Gastrocnemius medialis (tissue), 4 donors: ENCODE measurements around the gene PFKP. TPM values are rescaled to one million over a fixed set of nuclear protein-coding genes. Genes with fewer than 3 reads are reported as not detected.

Experiments used
- ATAC-seq, 2 donors: fragments of 150-250 bp; one replicate each; pipeline ENCODE4 v1.9.1; 2016
- DNase-seq, 2 donors: peaks; one replicate each; pipeline ENCODE4 v3.0.0-alpha.2; 2019
- H3K27ac ChIP-seq, 4 donors: fragments of 200-600 bp; sonication (generic); 1 replicate in 1 of 4; 2 replicates in 3 of 4; pipeline ENCODE4 v1.5.1; 2016 to 2018; ENCODE audit warnings: mild to moderate bottlenecking in 2 of 4, moderate library complexity in 1 of 4
- H3K27me3 ChIP-seq, 3 donors: fragments of 200-600 bp; sonication (generic) in 2 of 3; 1 replicate in 1 of 3; 2 replicates in 2 of 3; pipeline versions ENCODE4 v1.5.1 to v1.6.0; 2016 to 2019; ENCODE audit warnings: mild to moderate bottlenecking in 1 of 3, moderate library complexity in 1 of 3
- H3K36me3 ChIP-seq, 2 donors: fragments of 200-600 bp; sonication (generic) in 1 of 2; one replicate each; pipeline ENCODE4 v1.5.1; 2017 to 2018
- H3K4me1 ChIP-seq, 2 donors: fragments of 200-600 bp; sonication (generic) in 1 of 2; one replicate each; pipeline ENCODE4 v1.5.1; 2016 to 2017; ENCODE audit warnings: mild to moderate bottlenecking in 2 of 2
- H3K4me3 ChIP-seq, 4 donors: fragments of 200-600 bp; sonication (generic) in 3 of 4; 1 replicate in 1 of 4; 2 replicates in 3 of 4; pipeline ENCODE4 v1.5.1; 2016 to 2019; ENCODE audit warnings: mild to moderate bottlenecking in 2 of 4
- H3K9me3 ChIP-seq, 3 donors: fragments of 200-600 bp; sonication (generic) in 2 of 3; 1 replicate in 1 of 3; 2 replicates in 2 of 3; pipeline ENCODE4 v1.5.1; 2016 to 2019
- POLR2A ChIP-seq, 2 donors: fragments of 450-650 bp; IDR thresholded peaks; one replicate each; pipeline ENCODE4 v1.6.1; 2017; ENCODE audit warnings: antibody characterized with exemption in 2 of 2, mild to moderate bottlenecking in 2 of 2, moderate library complexity in 2 of 2
- in situ Hi-C, 4 donors: fragments of 200-750 bp; cut with MboI; loops; one replicate each; pipeline versions ENCODE4 v1.15.0 to v1.8.0; 2017; ENCODE audit warnings: low sequenced_read_pairs in 4 of 4
- intact Hi-C: fragments of 100-400 bp; cut with DNase I; formaldehyde crosslinking; loops from one replicate; pipeline ENCODE4 v1.15.1; 2023; ENCODE audit warnings: low total_unique reads
- total RNA-seq, 4 donors: library from RNA; depleted of rRNA; stranded (reverse); fragments of >200 nt; gene quantifications; one replicate each; pipeline versions ENCODE4 v1.1.0 to v1.2.3, GENCODE V29; 2016
- TF ChIP-seq, protein P1 (sequence below), 5 experiments: fragments of 450-650 bp in 3 of 5; fragments of 200-600 bp in 2 of 5; sonication (generic) in 2 of 5; IDR thresholded peaks in 4 of 5; conservative IDR thresholded peaks in 1 of 5; 1 replicate in 4 of 5; 2 replicates in 1 of 5; pipeline ENCODE4 v1.5.1; 2016 to 2019; ENCODE audit warnings: antibody characterized with exemption in 5 of 5, mild to moderate bottlenecking in 3 of 5, moderate library complexity in 3 of 5

The PFKP gene
- total RNA-seq, 4 donors from 2014 or later: 21.3 to 171 (median 38.9) TPM

DNA sequence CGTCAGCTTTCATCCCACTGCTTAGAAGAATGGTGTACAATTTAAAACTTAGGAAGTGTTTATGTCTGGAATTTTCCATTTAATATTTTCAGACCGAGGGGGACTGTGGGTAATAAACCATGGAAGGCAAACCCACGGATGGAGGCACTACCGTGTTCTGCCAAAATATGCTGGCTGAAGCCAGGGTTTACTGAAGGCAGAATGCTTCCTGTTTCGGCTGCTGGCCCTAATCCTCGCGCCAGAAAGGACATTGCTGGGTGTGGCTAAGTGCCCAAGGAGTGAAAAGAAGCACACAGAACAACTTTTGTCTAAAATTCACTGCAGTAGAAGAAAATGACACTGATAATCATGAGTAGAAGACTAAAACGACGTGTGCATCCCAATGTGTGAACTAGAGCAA is 72.9 kb downstream of the PFKP start:
- intact Hi-C loops: no loop called here
- no peak for DNase-seq
- no peak overlapping the region for H3K4me3 ChIP-seq
- no peak for ATAC-seq
- H3K27me3 ChIP-seq: no peaks in the 10 kb centered on the region
- H3K27ac ChIP-seq: peak overlapping the region in 3 of 4 donors; percentile 1 to 43 (median 27)
- H3K9me3 ChIP-seq: no peaks in the 10 kb centered on the region
- TF ChIP-seq, protein P1, sequence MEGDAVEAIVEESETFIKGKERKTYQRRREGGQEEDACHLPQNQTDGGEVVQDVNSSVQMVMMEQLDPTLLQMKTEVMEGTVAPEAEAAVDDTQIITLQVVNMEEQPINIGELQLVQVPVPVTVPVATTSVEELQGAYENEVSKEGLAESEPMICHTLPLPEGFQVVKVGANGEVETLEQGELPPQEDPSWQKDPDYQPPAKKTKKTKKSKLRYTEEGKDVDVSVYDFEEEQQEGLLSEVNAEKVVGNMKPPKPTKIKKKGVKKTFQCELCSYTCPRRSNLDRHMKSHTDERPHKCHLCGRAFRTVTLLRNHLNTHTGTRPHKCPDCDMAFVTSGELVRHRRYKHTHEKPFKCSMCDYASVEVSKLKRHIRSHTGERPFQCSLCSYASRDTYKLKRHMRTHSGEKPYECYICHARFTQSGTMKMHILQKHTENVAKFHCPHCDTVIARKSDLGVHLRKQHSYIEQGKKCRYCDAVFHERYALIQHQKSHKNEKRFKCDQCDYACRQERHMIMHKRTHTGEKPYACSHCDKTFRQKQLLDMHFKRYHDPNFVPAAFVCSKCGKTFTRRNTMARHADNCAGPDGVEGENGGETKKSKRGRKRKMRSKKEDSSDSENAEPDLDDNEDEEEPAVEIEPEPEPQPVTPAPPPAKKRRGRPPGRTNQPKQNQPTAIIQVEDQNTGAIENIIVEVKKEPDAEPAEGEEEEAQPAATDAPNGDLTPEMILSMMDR (IDR thresholded peaks at IDR 0.05 in 4 of 5, conservative IDR thresholded peaks at IDR 0.05 in 1 of 5): no peak
- no peak for TF ChIP-seq POLR2A (IDR thresholded peaks at IDR 0.05)
- in situ Hi-C loops: no loop called here
- peaks cover 3 to 80% of the 10 kb centered on the region in 2 donors for H3K36me3 ChIP-seq
- H3K4me1 ChIP-seq: peaks cover 21 to 22% of the 10 kb centered on the region in 2 donors

DNA sequence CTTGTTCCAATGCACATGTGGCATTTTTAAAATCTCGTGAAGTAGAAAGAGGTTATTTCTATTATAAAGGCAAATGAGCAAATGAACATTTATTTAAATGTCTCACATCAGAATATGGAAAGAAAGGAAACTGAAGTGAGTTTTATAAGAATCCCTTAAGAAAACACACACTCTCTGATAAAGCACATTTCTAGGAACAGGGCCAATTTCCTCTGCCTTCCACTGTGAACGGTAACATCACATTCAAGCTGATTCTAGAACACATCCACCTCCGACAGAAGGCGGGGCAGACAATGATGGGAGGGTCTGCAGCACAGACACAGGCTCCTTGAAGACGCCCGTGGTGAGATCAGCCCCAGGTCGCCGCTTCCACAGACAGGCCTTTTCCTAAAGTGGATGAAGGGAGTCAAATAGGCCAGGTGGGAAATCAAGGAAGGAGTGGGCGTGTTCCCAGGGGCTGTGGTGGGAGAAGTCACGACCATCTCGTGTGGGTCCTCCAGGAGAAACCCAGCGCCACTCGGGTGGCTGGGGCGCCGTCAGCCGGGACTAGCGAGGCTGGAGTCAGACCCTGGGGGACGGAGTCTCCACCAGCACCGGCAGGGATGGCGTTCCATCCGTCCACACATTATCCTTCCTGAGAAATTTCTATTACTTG is 74.1 kb downstream of the PFKP start:
- Histone ChIP-seq H3K4me1 (peaks cover 15 to 19% of the 10 kb centered on the region in 2 donors), H3K27ac (no peak overlapping the region), H3K27me3 (no peaks in the 10 kb centered on the region), H3K36me3 (peaks cover 3 to 91% of the 10 kb centered on the region in 2 donors), H3K9me3 (no peaks in the 10 kb centered on the region), H3K4me3 (no peak overlapping the region)
- no peak for ATAC-seq
- intact Hi-C loops: no loop called here
- DNase-seq: no peak
- no peak for TF ChIP-seq POLR2A (IDR thresholded peaks at IDR 0.05)
- TF ChIP-seq, protein P1 (IDR thresholded peaks at IDR 0.05 in 4 of 5, conservative IDR thresholded peaks at IDR 0.05 in 1 of 5): no peak
- in situ Hi-C loops: no loop called here

DNA sequence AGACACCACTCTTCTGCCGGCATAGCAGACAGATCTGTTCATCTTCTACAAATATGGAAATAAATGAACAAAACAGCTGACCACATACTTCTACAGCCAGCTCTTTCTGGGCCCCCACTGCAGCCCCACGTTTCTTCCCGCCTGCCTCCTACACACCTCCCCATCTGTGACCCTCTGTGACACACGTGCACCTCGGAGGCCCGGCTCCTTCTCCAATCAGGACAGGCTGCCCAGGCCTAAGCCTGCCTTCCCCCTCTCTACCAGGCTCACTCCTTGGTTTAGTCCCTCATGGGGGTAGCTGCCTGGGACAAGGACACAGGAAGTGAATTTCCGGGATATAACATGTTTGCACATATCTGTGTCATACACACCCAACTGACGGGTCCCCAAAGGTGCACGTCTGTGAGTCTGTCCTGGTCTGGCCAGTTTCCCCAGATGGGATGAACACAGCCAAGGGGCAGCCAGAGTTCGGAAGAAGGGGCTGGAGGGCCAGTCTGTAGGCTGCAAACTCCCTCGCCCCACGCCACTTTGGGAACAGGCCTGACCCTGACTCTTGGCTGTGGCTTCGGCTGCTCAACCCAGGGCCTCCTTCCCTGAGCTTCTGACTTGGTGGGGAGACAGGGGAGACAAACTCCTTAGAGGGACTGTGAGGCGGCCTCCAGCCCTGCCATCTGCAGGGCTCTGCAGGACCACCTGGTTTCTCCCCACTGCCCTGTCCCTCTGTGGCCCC is 75.0 kb downstream of the PFKP start:
- Histone ChIP-seq H3K36me3 (peaks cover 3 to 99% of the 10 kb centered on the region in 2 donors), H3K27me3 (no peaks in the 10 kb centered on the region), H3K9me3 (no peaks in the 10 kb centered on the region), H3K4me3 (no peak overlapping the region), H3K4me1 (peaks cover 8 to 13% of the 10 kb centered on the region in 2 donors), H3K27ac (no peak overlapping the region)
- DNase-seq (no peak), ATAC-seq (no peak)
- TF ChIP-seq, protein P1 (IDR thresholded peaks at IDR 0.05 in 4 of 5, conservative IDR thresholded peaks at IDR 0.05 in 1 of 5): no peak
- TF ChIP-seq POLR2A (IDR thresholded peaks at IDR 0.05): no peak
- intact Hi-C loops: no loop called here
- in situ Hi-C loops: no loop called here

DNA sequence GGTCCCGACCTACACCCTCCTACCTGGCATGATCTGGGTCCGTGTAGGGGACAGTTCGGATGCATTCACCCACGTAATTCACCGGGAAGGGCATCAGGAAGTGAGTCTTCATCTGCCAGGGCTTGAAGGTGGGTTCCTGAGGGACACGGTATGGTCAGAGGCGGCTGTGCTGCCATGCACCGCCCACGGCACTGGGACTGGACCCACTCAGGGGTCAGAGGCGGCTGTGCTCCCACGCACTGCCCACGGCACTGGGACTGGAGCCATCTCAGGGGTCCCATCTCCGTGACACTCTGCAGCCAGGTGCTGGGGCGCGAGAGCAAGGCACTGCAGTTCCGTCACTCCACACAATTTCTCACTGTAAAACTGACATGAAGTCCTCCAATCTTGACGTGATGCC is 76.0 kb downstream of the PFKP start:
- in situ Hi-C loops: no loop called here
- intact Hi-C loops: no loop called here
- H3K4me3 ChIP-seq: no peak overlapping the region
- H3K27me3 ChIP-seq: no peaks in the 10 kb centered on the region
- ATAC-seq: no peak
- no peak for DNase-seq
- no peak for TF ChIP-seq POLR2A (IDR thresholded peaks at IDR 0.05)
- TF ChIP-seq, protein P1 (IDR thresholded peaks at IDR 0.05 in 4 of 5, conservative IDR thresholded peaks at IDR 0.05 in 1 of 5): no peak
- H3K36me3 ChIP-seq: peaks cover 3 to 100% of the 10 kb centered on the region in 2 donors
- H3K9me3 ChIP-seq: no peaks in the 10 kb centered on the region
- H3K27ac ChIP-seq: no peak overlapping the region
- peaks cover 0 to 8% of the 10 kb centered on the region in 2 donors for H3K4me1 ChIP-seq
